Measurements from ENCODE around the gene AGPAT1. TPM values are rescaled to one million over a fixed set of nuclear protein-coding genes. Genes with fewer than 3 reads are reported as not detected.

The AGPAT1 gene
- total and polyA plus RNA-seq, 8 donors: 55.5 to 78.4 (median 69.8) TPM

DNA sequence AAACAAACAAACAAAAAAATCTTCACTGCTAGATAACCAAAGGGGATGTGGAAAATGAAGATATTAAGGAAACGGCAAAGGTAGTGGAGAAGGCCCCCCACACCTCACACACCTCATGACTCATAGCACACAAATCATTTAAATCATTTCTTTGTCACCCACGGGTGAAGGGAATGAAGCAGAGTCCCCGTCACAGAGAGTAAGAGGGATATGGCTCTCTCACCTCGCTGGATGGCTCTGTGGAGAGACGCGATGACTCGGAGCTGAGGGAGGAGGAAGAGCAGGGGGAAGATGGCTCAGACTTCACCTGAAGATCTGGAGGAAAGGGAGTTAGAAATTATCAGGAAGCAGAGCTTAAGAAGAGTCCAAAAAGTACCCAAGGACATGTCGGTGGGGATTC, 49.0 kb downstream of the AGPAT1 start:
- H3K4me1 ChIP-seq: peaks cover 22 to 32% of the 10 kb centered on the region in 2 donors
- H3K9me3 ChIP-seq: no peaks in the 10 kb centered on the region
- peaks cover 0 to 48% of the 10 kb centered on the region in 2 donors for H3K36me3 ChIP-seq
- ATAC-seq (no peak), DNase-seq (no peak)
- intact Hi-C loops (cut with DNase I): no loop called here
- TF ChIP-seq CTCF (IDR thresholded peaks at IDR 0.05): no peak
- H3K4me3 ChIP-seq: peak overlapping the region; percentile 89 to 91
- H3K27me3 ChIP-seq: no peaks in the 10 kb centered on the region
- no peak overlapping the region for H3K27ac ChIP-seq

GRCh38 chr6:32123681-32124080, 52.2 kb downstream of the AGPAT1 start:
- Histone ChIP-seq H3K36me3 (peaks cover 4 to 77% of the 10 kb centered on the region in 2 donors), H3K27me3 (no peaks in the 10 kb centered on the region), H3K4me3 (no peak overlapping the region), H3K9me3 (no peaks in the 10 kb centered on the region), H3K4me1 (peaks cover 13 to 31% of the 10 kb centered on the region in 2 donors), H3K27ac (no peak overlapping the region)
- ATAC-seq: no peak
- TF ChIP-seq CTCF (IDR thresholded peaks at IDR 0.05): no peak
- intact Hi-C loops (cut with DNase I): no loop called here
- no peak for DNase-seq

GRCh38 chr6:32120573-32121059, 55.3 kb downstream of the AGPAT1 start:
- Histone ChIP-seq H3K27ac (no peak overlapping the region), H3K4me3 (no peak overlapping the region), H3K9me3 (no peaks in the 10 kb centered on the region), H3K27me3 (no peaks in the 10 kb centered on the region), H3K4me1 (peaks cover 0 to 20% of the 10 kb centered on the region in 2 donors), H3K36me3 (peaks cover 4 to 98% of the 10 kb centered on the region in 2 donors)
- DNase-seq (no peak), ATAC-seq (no peak)
- no peak for TF ChIP-seq CTCF (IDR thresholded peaks at IDR 0.05)
- intact Hi-C loops (cut with DNase I): no loop called here

- ATAC-seq (peak; percentile 88), DNase-seq (peak; percentile 77 to 96 (median 88))
- peak overlapping the region; percentile 57 to 70 for H3K27ac ChIP-seq
- peaks cover 4 to 28% of the 10 kb centered on the region in 2 donors for H3K4me1 ChIP-seq
- no peaks in the 10 kb centered on the region for H3K9me3 ChIP-seq
- no peaks in the 10 kb centered on the region for H3K27me3 ChIP-seq
- peaks cover 4 to 94% of the 10 kb centered on the region in 2 donors for H3K36me3 ChIP-seq
- TF ChIP-seq CTCF (IDR thresholded peaks at IDR 0.05): peak; percentile 92 to 94
- no peak overlapping the region for H3K4me3 ChIP-seq
- intact Hi-C loops (cut with DNase I): loop anchor here in 1 of 2 donors (5.0 kb wide), 2 partner anchors 33 to 123 kb away; partner anchors contain the start of genes PPT2 and PRRT1
Observed at GRCh38 chr6:32118782-32119628, 56.9 kb downstream of the AGPAT1 start.

Small RNA genes lying within 50 kb of the gene (microRNA-seq; reads per million reads assigned to microRNA genes)
- gene MIR6721: 0.84 to 0.96 reads per million in 2 donors
- 0.14 to 0.17 reads per million in 2 donors for gene MIR6833

Other genes starting within 250 kb of the AGPAT1 start
- gene C2, start 248.4 kb downstream of the AGPAT1 start, total RNA-seq: 100 to 1,000 TPM; 181 to 192 TPM
- 1 to 10 TPM; 3.3 to 7.6 (median 4.9) TPM for gene C2, start 248.4 kb downstream of the AGPAT1 start, polyA plus RNA-seq (ENCODE audit: insufficient read length in 6 of 6)
- 100 to 1,000 TPM in 1 of 2 donors, 10 to 100 TPM in 1; 69.1 to 131 TPM for gene CFB, start 230.0 kb downstream of the AGPAT1 start, total RNA-seq
- 1 to 10 TPM; 1.7 to 6.9 (median 3.0) TPM for gene CFB, start 230.0 kb downstream of the AGPAT1 start, polyA plus RNA-seq (ENCODE audit: insufficient read length in 6 of 6)
- gene NELFE, start 217.1 kb downstream of the AGPAT1 start, total RNA-seq: 10 to 100 TPM; 42.9 to 56.2 TPM
- gene NELFE, start 217.1 kb downstream of the AGPAT1 start, polyA plus RNA-seq (ENCODE audit: insufficient read length in 6 of 6): 10 to 100 TPM; 77.9 to 93.0 (median 82.9) TPM
- 10 to 100 TPM; 65.4 to 67.9 TPM for gene SKIC2, start 216.9 kb downstream of the AGPAT1 start, total RNA-seq
- gene SKIC2, start 216.9 kb downstream of the AGPAT1 start, polyA plus RNA-seq (ENCODE audit: insufficient read length in 6 of 6): 10 to 100 TPM; 39.1 to 50.8 (median 42.2) TPM
- gene DXO, start 203.9 kb downstream of the AGPAT1 start, total RNA-seq: 10 to 100 TPM; 16.2 to 17.8 TPM
- gene DXO, start 203.9 kb downstream of the AGPAT1 start, polyA plus RNA-seq (ENCODE audit: insufficient read length in 6 of 6): 10 to 100 TPM; 21.4 to 28.3 (median 26.5) TPM
- 100 to 1,000 TPM in 1 of 2 donors, 10 to 100 TPM in 1; 95.5 to 124 TPM for gene C4A, start 194.0 kb downstream of the AGPAT1 start, total RNA-seq
- gene C4A, start 194.0 kb downstream of the AGPAT1 start, polyA plus RNA-seq (ENCODE audit: insufficient read length in 6 of 6): 10 to 100 TPM in 2 of 6 donors, 1 to 10 TPM in 4; 5.9 to 20.7 (median 7.4) TPM
- gene C4B, start 161.3 kb downstream of the AGPAT1 start, total RNA-seq: 100 to 1,000 TPM in 1 of 2 donors, 10 to 100 TPM in 1; 81.3 to 101 TPM
- 10 to 100 TPM in 4 of 6 donors, 1 to 10 TPM in 2; 8.2 to 19.8 (median 11.8) TPM for gene C4B, start 161.3 kb downstream of the AGPAT1 start, polyA plus RNA-seq (ENCODE audit: insufficient read length in 6 of 6)
- gene CYP21A2, start 137.7 kb downstream of the AGPAT1 start, total RNA-seq: under 1 TPM; 0.23 to 0.47 TPM
- gene CYP21A2, start 137.7 kb downstream of the AGPAT1 start, polyA plus RNA-seq (ENCODE audit: insufficient read length in 6 of 6): 1 to 10 TPM in 2 of 6 donors, under 1 TPM in 4; 0.65 to 1.6 (median 0.88) TPM
- 10 to 100 TPM; 44.8 to 78.4 TPM for gene TNXB, start 66.7 kb downstream of the AGPAT1 start, total RNA-seq
- gene TNXB, start 66.7 kb downstream of the AGPAT1 start, polyA plus RNA-seq (ENCODE audit: insufficient read length in 6 of 6): 10 to 100 TPM; 10.0 to 22.9 (median 15.5) TPM
- 10 to 100 TPM; 70.7 to 72.1 TPM for gene ATF6B, start 47.8 kb downstream of the AGPAT1 start, total RNA-seq
- 10 to 100 TPM; 81.5 to 95.8 (median 90.4) TPM for gene ATF6B, start 47.8 kb downstream of the AGPAT1 start, polyA plus RNA-seq (ENCODE audit: insufficient read length in 6 of 6)
- gene FKBPL, start 45.8 kb downstream of the AGPAT1 start, total RNA-seq: 1 to 10 TPM; 3.6 to 5.3 TPM
- 1 to 10 TPM; 5.6 to 7.8 (median 6.8) TPM for gene FKBPL, start 45.8 kb downstream of the AGPAT1 start, polyA plus RNA-seq (ENCODE audit: insufficient read length in 6 of 6)
- gene PRRT1, start 24.1 kb downstream of the AGPAT1 start, total RNA-seq: 1 to 10 TPM; 1.0 to 1.6 TPM
- gene PRRT1, start 24.1 kb downstream of the AGPAT1 start, polyA plus RNA-seq (ENCODE audit: insufficient read length in 6 of 6): 1 to 10 TPM in 4 of 6 donors, under 1 TPM in 2; 0.80 to 1.9 (median 1.3) TPM
- 10 to 100 TPM in 1 of 2 donors, 1 to 10 TPM in 1; 8.9 to 17.9 TPM for gene PPT2, start 21.9 kb downstream of the AGPAT1 start, total RNA-seq
- gene PPT2, start 21.9 kb downstream of the AGPAT1 start, polyA plus RNA-seq (ENCODE audit: insufficient read length in 6 of 6): 10 to 100 TPM; 23.2 to 32.5 (median 28.1) TPM
- gene EGFL8, start 11.5 kb downstream of the AGPAT1 start, total RNA-seq: 10 to 100 TPM in 1 of 2 donors, 1 to 10 TPM in 1; 8.1 to 10.1 TPM
- 10 to 100 TPM; 20.1 to 35.2 (median 27.8) TPM for gene EGFL8, start 11.5 kb downstream of the AGPAT1 start, polyA plus RNA-seq (ENCODE audit: insufficient read length in 6 of 6)
- gene RNF5, start 2.3 kb upstream of the AGPAT1 start, total RNA-seq: 10 to 100 TPM; 43.9 to 65.7 TPM
- 10 to 100 TPM; 59.9 to 81.5 (median 71.4) TPM for gene RNF5, start 2.3 kb upstream of the AGPAT1 start, polyA plus RNA-seq (ENCODE audit: insufficient read length in 6 of 6)
- gene AGER, start 8.2 kb upstream of the AGPAT1 start, total RNA-seq: 100 to 1,000 TPM; 221 to 616 TPM
- gene AGER, start 8.2 kb upstream of the AGPAT1 start, polyA plus RNA-seq (ENCODE audit: insufficient read length in 6 of 6): 100 to 1,000 TPM in 1 of 6 donors, 10 to 100 TPM in 5; 68.0 to 105 (median 83.3) TPM
- gene PBX2, start 14.1 kb upstream of the AGPAT1 start, total RNA-seq: 10 to 100 TPM; 91.0 to 99.1 TPM
- gene PBX2, start 14.1 kb upstream of the AGPAT1 start, polyA plus RNA-seq (ENCODE audit: insufficient read length in 6 of 6): 100 to 1,000 TPM; 158 to 174 (median 166) TPM
- gene GPSM3, start 16.6 kb upstream of the AGPAT1 start, total RNA-seq: 10 to 100 TPM; 24.4 to 81.7 TPM
- gene GPSM3, start 16.6 kb upstream of the AGPAT1 start, polyA plus RNA-seq (ENCODE audit: insufficient read length in 6 of 6): 10 to 100 TPM; 15.9 to 21.3 (median 18.6) TPM
- gene NOTCH4, start 48.0 kb upstream of the AGPAT1 start, total RNA-seq: 10 to 100 TPM; 37.0 to 58.4 TPM
- 10 to 100 TPM; 40.9 to 57.5 (median 50.7) TPM for gene NOTCH4, start 48.0 kb upstream of the AGPAT1 start, polyA plus RNA-seq (ENCODE audit: insufficient read length in 6 of 6)
- not detected for gene TSBP1, start 195.8 kb upstream of the AGPAT1 start, total RNA-seq
- gene TSBP1, start 195.8 kb upstream of the AGPAT1 start, polyA plus RNA-seq (ENCODE audit: insufficient read length in 6 of 6): under 1 TPM in 5 of 6 donors, not detected in 1; 0.08 to 0.52 (median 0.40) TPM
- not detected for gene BTNL2, start 231.1 kb upstream of the AGPAT1 start, total RNA-seq
- 1 to 10 TPM in 4 of 6 donors, under 1 TPM in 2; 0.86 to 3.0 (median 1.3) TPM for gene BTNL2, start 231.1 kb upstream of the AGPAT1 start, polyA plus RNA-seq (ENCODE audit: insufficient read length in 6 of 6)